GM12874 (cell line): ENCODE measurements around the gene LTBP4.

ENCODE experiments used
- CTCF ChIP-seq: IDR thresholded peaks from 2 replicates; pipeline ENCODE4 v1.5.1; 2011; ENCODE audit warnings: low read depth, mild to moderate bottlenecking, control low read depth, low read length, moderate library complexity; ENCODE audit not compliant: insufficient read depth

The LTBP4 gene

GRCh38 chr19:40581531-40581930, 19.6 kb upstream of the LTBP4 start:
- no peak for TF ChIP-seq CTCF

DNA sequence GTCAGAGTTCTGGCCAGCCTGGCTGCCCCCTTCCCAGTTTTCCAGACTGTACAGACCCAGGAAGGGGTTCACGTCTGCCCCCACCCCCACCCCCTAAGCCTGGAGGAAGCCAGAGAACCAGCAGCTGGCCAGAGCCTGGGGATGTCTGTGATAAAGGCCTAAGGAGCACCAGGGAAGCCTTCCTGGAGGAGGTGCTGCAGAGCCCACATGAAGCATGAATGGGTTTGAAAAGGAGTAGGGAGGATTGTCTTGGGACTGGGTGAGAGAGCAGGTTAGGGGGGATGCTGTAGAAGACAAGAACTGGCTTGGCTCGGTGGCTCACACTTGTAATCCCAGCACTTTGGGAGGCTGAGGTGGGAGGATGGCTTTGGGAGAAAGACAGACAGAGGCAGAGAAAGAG, 18.7 kb upstream of the LTBP4 start:
- no peak for TF ChIP-seq CTCF

- TF ChIP-seq CTCF = no peak
These were observed 17.9 kb upstream of the LTBP4 start for GRCh38 chr19:40583283-40583682.

DNA sequence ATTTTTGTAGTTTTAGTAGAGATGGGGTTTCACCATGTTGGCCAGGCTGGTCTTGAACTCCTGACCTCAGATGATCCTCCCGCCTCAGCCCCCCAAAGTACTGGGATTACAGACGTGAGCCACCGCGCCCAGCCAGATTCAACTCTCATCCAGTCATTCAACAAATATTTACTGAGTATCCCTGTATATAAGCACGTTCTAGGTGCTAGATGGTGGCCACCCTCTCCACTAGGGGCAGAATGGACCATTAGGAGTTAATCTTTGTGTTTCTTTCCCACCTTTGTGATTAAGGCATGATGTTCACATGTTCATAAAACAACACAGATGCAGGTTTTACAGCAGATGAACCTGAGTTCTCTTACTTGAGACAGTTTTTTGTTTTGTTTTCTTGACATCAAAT, 17.2 kb upstream of the LTBP4 start:
- peak; percentile 35; the same call in 1 of the 2 replicates for TF ChIP-seq CTCF

GRCh38 chr19:40585241-40585981, 15.8 kb upstream of the LTBP4 start:
- TF ChIP-seq CTCF = no peak

DNA sequence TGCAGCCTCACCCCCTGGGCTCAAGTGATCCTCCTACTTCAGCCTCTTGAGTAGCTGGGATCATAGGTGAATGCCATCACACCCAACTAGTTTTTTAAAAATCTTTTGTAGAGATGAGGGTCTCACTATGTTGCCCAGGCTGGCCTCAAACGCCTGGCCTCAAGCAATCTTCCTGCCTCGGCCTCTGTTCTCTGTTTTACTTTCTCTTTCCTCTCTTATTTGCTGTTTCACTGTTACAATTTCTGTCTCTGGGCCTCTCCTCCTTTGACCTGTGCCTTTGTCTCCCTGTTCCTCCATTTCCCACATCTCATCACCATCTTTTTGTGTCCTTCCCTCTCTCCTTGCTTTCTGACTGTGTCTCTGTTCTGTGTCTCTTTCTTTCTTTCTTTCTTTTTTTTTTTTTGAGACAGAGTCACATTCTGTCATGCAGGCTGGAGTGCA, 15.2 kb upstream of the LTBP4 start:
- no peak for TF ChIP-seq CTCF

DNA sequence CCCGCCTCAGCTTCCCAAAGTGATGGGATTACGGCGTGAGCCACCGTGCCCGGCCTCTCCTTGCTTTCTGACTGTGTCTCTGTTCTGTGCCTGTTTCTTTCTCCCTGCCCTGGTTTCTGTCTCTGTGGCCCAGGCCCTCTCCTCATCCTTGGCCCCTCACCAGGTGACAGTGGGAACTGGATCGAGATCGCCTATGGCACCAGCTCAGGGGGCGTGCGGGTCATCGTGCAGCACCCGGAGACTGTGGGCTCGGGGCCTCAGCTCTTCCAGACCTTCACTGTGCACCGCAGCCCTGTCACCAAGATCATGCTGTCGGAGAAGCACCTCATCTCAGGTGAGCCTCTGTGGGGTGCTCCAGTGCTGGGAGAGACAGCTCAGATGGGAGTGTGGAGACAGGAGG, 14.6 kb upstream of the LTBP4 start:
- no peak for TF ChIP-seq CTCF
